SK-N-SH treated with all-trans-retinoic acid at 6 μM for 48 hours (cell line): Measurements from ENCODE around the gene TDRKH.

ENCODE experiments used
- ATAC-seq: fragments of 200-7000 bp; cut with Tn5 transposase; 3 replicates; pipeline ENCODE4 v1.9.1; 2020; ENCODE audit warnings: mild to moderate bottlenecking, moderate library complexity
- ARNTL ChIP-seq: fragments of 450-650 bp; formaldehyde crosslinking; IDR thresholded peaks from 2 replicates; pipeline ENCODE4 v1.5.0; 2020; ENCODE audit warnings: low read depth, mild to moderate bottlenecking, moderate library complexity, borderline replicate concordance
- BACH2 ChIP-seq: fragments of 250-450 bp; sonication (Bioruptor Pico); IDR thresholded peaks from 2 replicates; pipeline ENCODE4 v1.9.0; 2021; ENCODE audit warnings: mild to moderate bottlenecking, borderline replicate concordance
- CREB5 ChIP-seq: fragments of 250-450 bp; sonication (Bioruptor Pico); IDR thresholded peaks from 2 replicates; pipeline ENCODE4 v1.5.1; 2020; ENCODE audit warnings: low read depth, mild to moderate bottlenecking, moderate library complexity
- CSDC2 ChIP-seq: fragments of 250-450 bp; sonication (Bioruptor Pico); IDR thresholded peaks from 2 replicates; pipeline ENCODE4 v1.5.0; 2020; ENCODE audit warnings: mild to moderate bottlenecking, moderate library complexity
- CSRNP3 ChIP-seq: fragments of 250-450 bp; sonication (Bioruptor Pico); IDR thresholded peaks from 2 replicates; pipeline ENCODE4 v1.5.1; 2021; ENCODE audit warnings: mild to moderate bottlenecking, moderate library complexity
- ESRRG ChIP-seq: fragments of 250-450 bp; sonication (Bioruptor Pico); IDR thresholded peaks from 2 replicates; pipeline ENCODE4 v1.6.1; 2021; ENCODE audit warnings: mild to moderate bottlenecking
- GLIS3 ChIP-seq: fragments of 250-450 bp; sonication (Bioruptor Pico); IDR thresholded peaks from 2 replicates; pipeline ENCODE4 v1.5.0; 2020; ENCODE audit warnings: mild to moderate bottlenecking, moderate library complexity
- ISL1 ChIP-seq: fragments of 250-450 bp; sonication (Bioruptor Pico); IDR thresholded peaks from 2 replicates; pipeline ENCODE4 v2.1.2; 2022; ENCODE audit warnings: mild to moderate bottlenecking, moderate library complexity
- OSR1 ChIP-seq: fragments of 250-450 bp; sonication (Bioruptor Pico); IDR thresholded peaks from 2 replicates; pipeline ENCODE4 v1.8.0; 2022; ENCODE audit warnings: moderate library complexity, mild to moderate bottlenecking, inconsistent platforms
- PPARA ChIP-seq: fragments of 250-450 bp; sonication (Bioruptor Pico); IDR thresholded peaks from 2 replicates; pipeline ENCODE4 v1.5.0; 2020; ENCODE audit warnings: mild to moderate bottlenecking, borderline replicate concordance
- RARB ChIP-seq: fragments of 250-450 bp; sonication (Bioruptor Pico); IDR thresholded peaks from 2 replicates; pipeline ENCODE4 v1.8.0; 2021; ENCODE audit warnings: mild to moderate bottlenecking, moderate library complexity
- SNAI2 ChIP-seq: fragments of 250-450 bp; sonication (Bioruptor Pico); IDR thresholded peaks from 2 replicates; pipeline ENCODE4 v1.5.0; 2020; ENCODE audit warnings: mild to moderate bottlenecking, moderate library complexity
- TCF4 ChIP-seq: fragments of 250-450 bp; sonication (Bioruptor Pico); IDR thresholded peaks from 2 replicates; pipeline ENCODE4 v1.8.0; 2021; ENCODE audit warnings: mild to moderate bottlenecking, moderate library complexity, borderline replicate concordance
- TOX ChIP-seq: fragments of 250-450 bp; sonication (Bioruptor Pico); IDR thresholded peaks from 2 replicates; pipeline ENCODE4 v1.8.0; 2021; ENCODE audit warnings: mild to moderate bottlenecking, moderate library complexity, borderline replicate concordance
- TSHZ2 ChIP-seq: fragments of 250-450 bp; sonication (Bioruptor Pico); IDR thresholded peaks from 2 replicates; pipeline ENCODE4 v1.5.0; 2020; ENCODE audit warnings: mild to moderate bottlenecking, moderate library complexity
- ZC3H10 ChIP-seq: fragments of 250-450 bp; sonication (Bioruptor Pico); IDR thresholded peaks from 2 replicates; pipeline ENCODE4 v1.5.1; 2021; ENCODE audit warnings: mild to moderate bottlenecking, moderate library complexity
- ZFP3 ChIP-seq: fragments of 250-450 bp; sonication (Bioruptor Pico); IDR thresholded peaks from 2 replicates; pipeline ENCODE4 v1.5.0; 2020; ENCODE audit warnings: mild to moderate bottlenecking, moderate library complexity
- ZFP30 ChIP-seq: fragments of 450-650 bp; formaldehyde crosslinking; IDR thresholded peaks from 2 replicates; pipeline ENCODE4 v1.5.0; 2022; ENCODE audit warnings: mild to moderate bottlenecking, moderate library complexity
- ZNF565 ChIP-seq: fragments of 450-650 bp; formaldehyde crosslinking; conservative IDR thresholded peaks from 2 replicates; pipeline ENCODE4 v1.5.0; 2020; ENCODE audit warnings: low read depth, mild to moderate bottlenecking, moderate library complexity
- ZNF70 ChIP-seq: fragments of 450-650 bp; formaldehyde crosslinking; IDR thresholded peaks from 2 replicates; pipeline ENCODE4 v1.5.0; 2020; ENCODE audit warnings: mild to moderate bottlenecking, moderate library complexity
- ZNF8 ChIP-seq: fragments of 450-650 bp; formaldehyde crosslinking; IDR thresholded peaks from 2 replicates; pipeline ENCODE4 v1.5.0; 2020; ENCODE audit warnings: mild to moderate bottlenecking, moderate library complexity
- TF ChIP-seq, protein P1 (sequence below): fragments of 250-450 bp; sonication (Bioruptor Pico); IDR thresholded peaks from 2 replicates; pipeline ENCODE4 v1.8.0; 2020; ENCODE audit warnings: mild to moderate bottlenecking, moderate library complexity, borderline replicate concordance
- TF ChIP-seq, protein P2 (sequence below): fragments of 250-450 bp; sonication (Bioruptor Pico); IDR thresholded peaks from 2 replicates; pipeline ENCODE4 v1.8.0; 2021; ENCODE audit warnings: low read depth, mild to moderate bottlenecking, moderate library complexity, borderline replicate concordance

Gene TDRKH

GRCh38 chr1:151831256-151831591 is 40.9 kb upstream of the TDRKH start:
- no peak for ATAC-seq
- no peak for TF ChIP-seq CSRNP3 (CRISPR knock-in tag)
- no peak for TF ChIP-seq ARNTL
- TF ChIP-seq, protein P1, sequence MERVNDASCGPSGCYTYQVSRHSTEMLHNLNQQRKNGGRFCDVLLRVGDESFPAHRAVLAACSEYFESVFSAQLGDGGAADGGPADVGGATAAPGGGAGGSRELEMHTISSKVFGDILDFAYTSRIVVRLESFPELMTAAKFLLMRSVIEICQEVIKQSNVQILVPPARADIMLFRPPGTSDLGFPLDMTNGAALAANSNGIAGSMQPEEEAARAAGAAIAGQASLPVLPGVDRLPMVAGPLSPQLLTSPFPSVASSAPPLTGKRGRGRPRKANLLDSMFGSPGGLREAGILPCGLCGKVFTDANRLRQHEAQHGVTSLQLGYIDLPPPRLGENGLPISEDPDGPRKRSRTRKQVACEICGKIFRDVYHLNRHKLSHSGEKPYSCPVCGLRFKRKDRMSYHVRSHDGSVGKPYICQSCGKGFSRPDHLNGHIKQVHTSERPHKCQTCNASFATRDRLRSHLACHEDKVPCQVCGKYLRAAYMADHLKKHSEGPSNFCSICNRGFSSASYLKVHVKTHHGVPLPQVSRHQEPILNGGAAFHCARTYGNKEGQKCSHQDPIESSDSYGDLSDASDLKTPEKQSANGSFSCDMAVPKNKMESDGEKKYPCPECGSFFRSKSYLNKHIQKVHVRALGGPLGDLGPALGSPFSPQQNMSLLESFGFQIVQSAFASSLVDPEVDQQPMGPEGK, result no peak
- no peak for TF ChIP-seq ZC3H10 (CRISPR knock-in tag)
- TF ChIP-seq PPARA (CRISPR knock-in tag), result no peak
- no peak for TF ChIP-seq SNAI2 (CRISPR knock-in tag)
- TF ChIP-seq OSR1 (CRISPR knock-in tag), result no peak
- TF ChIP-seq RARB, result no peak
- TF ChIP-seq ISL1 (CRISPR knock-in tag), result no peak
- no peak for TF ChIP-seq TSHZ2 (CRISPR knock-in tag)
- no peak for TF ChIP-seq CSDC2 (CRISPR knock-in tag)
- no peak for TF ChIP-seq ESRRG
- no peak for TF ChIP-seq CREB5 (CRISPR knock-in tag)
- TF ChIP-seq, protein P2, sequence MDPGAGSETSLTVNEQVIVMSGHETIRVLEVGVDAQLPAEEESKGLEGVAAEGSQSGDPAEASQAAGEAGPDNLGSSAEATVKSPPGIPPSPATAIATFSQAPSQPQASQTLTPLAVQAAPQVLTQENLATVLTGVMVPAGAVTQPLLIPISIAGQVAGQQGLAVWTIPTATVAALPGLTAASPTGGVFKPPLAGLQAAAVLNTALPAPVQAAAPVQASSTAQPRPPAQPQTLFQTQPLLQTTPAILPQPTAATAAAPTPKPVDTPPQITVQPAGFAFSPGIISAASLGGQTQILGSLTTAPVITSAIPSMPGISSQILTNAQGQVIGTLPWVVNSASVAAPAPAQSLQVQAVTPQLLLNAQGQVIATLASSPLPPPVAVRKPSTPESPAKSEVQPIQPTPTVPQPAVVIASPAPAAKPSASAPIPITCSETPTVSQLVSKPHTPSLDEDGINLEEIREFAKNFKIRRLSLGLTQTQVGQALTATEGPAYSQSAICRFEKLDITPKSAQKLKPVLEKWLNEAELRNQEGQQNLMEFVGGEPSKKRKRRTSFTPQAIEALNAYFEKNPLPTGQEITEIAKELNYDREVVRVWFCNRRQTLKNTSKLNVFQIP, result no peak
- no peak for TF ChIP-seq BACH2 (CRISPR knock-in tag)
- no peak for TF ChIP-seq TOX (CRISPR knock-in tag)
- no peak for TF ChIP-seq ZNF8 (CRISPR knock-in tag)
- no peak for TF ChIP-seq ZNF565 (CRISPR knock-in tag)
- no peak for TF ChIP-seq ZFP30 (CRISPR knock-in tag)

DNA sequence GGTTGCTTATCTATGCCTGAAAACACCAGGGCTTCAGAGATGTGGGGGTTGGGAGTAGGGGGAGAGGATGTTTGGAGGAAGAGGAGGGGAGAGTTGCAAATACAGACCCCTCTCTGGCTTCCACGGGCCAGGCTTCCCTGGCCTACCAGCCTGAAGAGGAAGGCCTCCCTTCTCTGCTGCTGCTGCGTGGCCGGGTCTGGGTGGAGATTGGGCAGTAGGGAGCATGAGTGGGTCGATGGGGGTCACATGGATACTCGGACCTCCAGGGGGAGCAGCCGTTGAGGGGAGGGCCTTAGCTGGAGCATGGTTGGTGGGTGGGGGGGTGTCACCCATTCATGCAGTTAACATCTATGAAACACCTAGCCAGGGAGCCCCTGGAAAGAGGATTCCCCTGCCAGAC is 39.8 kb upstream of the TDRKH start:
- no peak for ATAC-seq
- TF ChIP-seq ARNTL, result no peak
- TF ChIP-seq CREB5 (CRISPR knock-in tag), result no peak
- TF ChIP-seq OSR1 (CRISPR knock-in tag), result no peak
- no peak for TF ChIP-seq CSRNP3 (CRISPR knock-in tag)
- TF ChIP-seq GLIS3 (CRISPR knock-in tag), result no peak
- no peak for TF ChIP-seq ZNF70 (CRISPR knock-in tag)
- no peak for TF ChIP-seq CSDC2 (CRISPR knock-in tag)
- TF ChIP-seq, protein P1, result no peak
- TF ChIP-seq TSHZ2 (CRISPR knock-in tag), result no peak
- TF ChIP-seq PPARA (CRISPR knock-in tag), result no peak
- TF ChIP-seq ZFP30 (CRISPR knock-in tag), result no peak
- no peak for TF ChIP-seq TCF4 (CRISPR knock-in tag)
- TF ChIP-seq ZC3H10 (CRISPR knock-in tag), result no peak
- no peak for TF ChIP-seq ZFP3 (CRISPR knock-in tag)
- no peak for TF ChIP-seq ZNF565 (CRISPR knock-in tag)
